Right lobe of liver (tissue), 4 donors: ENCODE measurements around the gene GREM1.

ENCODE experiments used
- CTCF ChIP-seq, 4 donors: fragments of 200-600 bp in 3 of 4; fragments of 450-650 bp in 1 of 4; IDR thresholded peaks; one replicate each; pipeline versions ENCODE4 v1.5.1 to v1.8.0; 2016 to 2022; ENCODE audit warnings: antibody characterized with exemption in 4 of 4, mild to moderate bottlenecking in 2 of 4
- POLR2A ChIP-seq: fragments of 450-650 bp; IDR thresholded peaks from one replicate; pipeline ENCODE4 v1.6.1; 2017; ENCODE audit warnings: antibody characterized with exemption, mild to moderate bottlenecking
- donor health status: DM: no; HTN: no; CAD: no.
- donor health status: DM: no; HTN: no; CAD: no.
- donor health status: DM: no; HTN: yes; CAD: no.

GRCh38 chr15:32736701-32737061 is 18.9 kb downstream of the GREM1 start:
- TF ChIP-seq CTCF (IDR thresholded peaks at IDR 0.05): no peak
- no peak for TF ChIP-seq POLR2A
